ENCODE data around the gene PCSK5.
"Not testable (repeated sequence)": the region's sequence is repeated elsewhere in the genome, so short reads cannot be mapped to it uniquely, and the experiment has no call there.

The PCSK5 gene

GRCh38 chr9:76081281-76081680 is 190.8 kb downstream of the PCSK5 start:
- DNase-seq (ENCODE audit: low read depth in 2 of 2), result not testable (repeated sequence)

- no peak for DNase-seq (ENCODE audit: low read depth in 2 of 2)
Observed at GRCh38 chr9:76082057-76082456, 191.6 kb downstream of the PCSK5 start.

GRCh38 chr9:76085596-76085995 is 195.1 kb downstream of the PCSK5 start:
- DNase-seq (ENCODE audit: low read depth in 2 of 2), result no peak

GRCh38 chr9:76086539-76086938 is 196.1 kb downstream of the PCSK5 start:
- DNase-seq (ENCODE audit: low read depth in 2 of 2), result no peak

GRCh38 chr9:76087976-76088375 is 197.5 kb downstream of the PCSK5 start:
- no peak for DNase-seq (ENCODE audit: low read depth in 2 of 2)

GRCh38 chr9:76090330-76090729 is 199.9 kb downstream of the PCSK5 start:
- DNase-seq (ENCODE audit: low read depth in 2 of 2), result no peak

GRCh38 chr9:76090909-76091308 is 200.4 kb downstream of the PCSK5 start:
- no peak for DNase-seq (ENCODE audit: low read depth in 2 of 2)

- DNase-seq (ENCODE audit: low read depth in 2 of 2), result no peak
Observed at GRCh38 chr9:76092572-76092971, 202.1 kb downstream of the PCSK5 start.

GRCh38 chr9:76095585-76095984 is 205.1 kb downstream of the PCSK5 start:
- no peak for DNase-seq (ENCODE audit: low read depth in 2 of 2)

GRCh38 chr9:76099516-76099915 is 209.0 kb downstream of the PCSK5 start:
- no peak for DNase-seq (ENCODE audit: low read depth in 2 of 2)

GRCh38 chr9:76101075-76101474 is 210.6 kb downstream of the PCSK5 start:
- DNase-seq (ENCODE audit: low read depth in 2 of 2), result no peak

- no peak for DNase-seq (ENCODE audit: low read depth in 2 of 2)
Observed at GRCh38 chr9:76101491-76101890, 211.0 kb downstream of the PCSK5 start.

GRCh38 chr9:76101947-76102346 is 211.5 kb downstream of the PCSK5 start:
- DNase-seq (ENCODE audit: low read depth in 2 of 2), result no peak

- DNase-seq (ENCODE audit: low read depth in 2 of 2), result no peak
Observed at GRCh38 chr9:76103531-76104315, 213.2 kb downstream of the PCSK5 start.

GRCh38 chr9:76107482-76107881 is 217.0 kb downstream of the PCSK5 start:
- DNase-seq (ENCODE audit: low read depth in 2 of 2), result no peak

GRCh38 chr9:76109953-76110352 is 219.5 kb downstream of the PCSK5 start:
- DNase-seq (ENCODE audit: low read depth in 2 of 2), result no peak

- no peak for DNase-seq (ENCODE audit: low read depth in 2 of 2)
Observed at GRCh38 chr9:76112151-76112550, 221.7 kb downstream of the PCSK5 start.

GRCh38 chr9:76114144-76114543 is 223.7 kb downstream of the PCSK5 start:
- DNase-seq (ENCODE audit: low read depth in 2 of 2), result no peak

GRCh38 chr9:76115396-76115795 is 224.9 kb downstream of the PCSK5 start:
- DNase-seq (ENCODE audit: low read depth in 2 of 2), result no peak

GRCh38 chr9:76115982-76116646 is 225.6 kb downstream of the PCSK5 start:
- no peak for DNase-seq (ENCODE audit: low read depth in 2 of 2)

- no peak for DNase-seq (ENCODE audit: low read depth in 2 of 2)
Observed at GRCh38 chr9:76116913-76117312, 226.4 kb downstream of the PCSK5 start.

GRCh38 chr9:76127637-76128036 is 237.2 kb downstream of the PCSK5 start:
- no peak for DNase-seq (ENCODE audit: low read depth in 2 of 2)

- DNase-seq (ENCODE audit: low read depth in 2 of 2), result no peak
Observed at GRCh38 chr9:76135902-76136301, 245.4 kb downstream of the PCSK5 start.
